Thyroid gland (tissue), 4 donors: Measurements from ENCODE around the gene POU4F1.

Experiments used
- CTCF ChIP-seq, 6 experiments: fragments of 200-600 bp in 3 of 6; fragments of 450-650 bp in 3 of 6; sonication (generic) in 3 of 6; IDR thresholded peaks; one replicate each; pipeline ENCODE4 v1.5.1; 2016 to 2019; ENCODE audit warnings: antibody characterized with exemption in 6 of 6, mild to moderate bottlenecking in 2 of 6, inconsistent platforms in 1 of 6, moderate library complexity in 1 of 6
- POLR2A ChIP-seq, 2 donors: fragments of 450-650 bp; IDR thresholded peaks; one replicate each; pipeline ENCODE4 v1.6.1; 2017; ENCODE audit warnings: antibody characterized with exemption in 2 of 2, mild to moderate bottlenecking in 2 of 2, moderate library complexity in 1 of 2

- TF ChIP-seq CTCF (IDR thresholded peaks at IDR 0.05) (no peak), POLR2A (IDR thresholded peaks at IDR 0.05) (no peak)
These were observed 4.9 kb upstream of the POU4F1 start for GRCh38 chr13:78608252-78608687.
